ENCODE measurements around the gene PSMD8.

GRCh38 chr19:38375748-38376147, 1.4 kb downstream of the PSMD8 start:
- TF ChIP-seq CTCF (IDR thresholded peaks at IDR 0.05; ENCODE audit: low read length) (no peak), EZH2 (IDR thresholded peaks at IDR 0.05; ENCODE audit: borderline replicate concordance, low read length) (no peak)

Measured in OCI-LY1 (cell line).